ENCODE results near the gene DVL2.

Gene DVL2

DNA sequence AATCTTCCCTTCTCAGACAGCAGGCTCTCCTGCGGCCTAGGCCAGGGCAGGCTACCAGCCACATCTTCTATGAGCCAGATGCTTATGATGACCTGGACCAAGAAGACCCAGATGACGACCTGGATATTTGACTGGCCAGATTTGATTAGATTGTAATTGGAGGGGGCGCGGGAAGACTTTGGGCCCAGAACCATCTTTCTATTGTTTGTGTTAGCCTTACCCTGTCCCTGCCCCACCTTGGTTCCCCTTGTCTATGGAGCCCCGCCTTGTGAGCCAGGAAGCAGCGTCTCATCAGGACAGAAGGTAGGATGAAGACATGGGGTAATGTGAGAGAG is 25.2 kb upstream of the DVL2 start:
- H3K4me3 ChIP-seq = no peak overlapping the region
- H3K9me3 ChIP-seq (ENCODE audit: low read depth, low read length) = no peaks in the 10 kb centered on the region
- DNase-seq (ENCODE audit: low read depth, low spot score) = no peak
- peak overlapping the region; percentile 84 for H3K27ac ChIP-seq
- TF ChIP-seq POLR2AphosphoS5 (IDR thresholded peaks at IDR 0.05; ENCODE audit: borderline replicate concordance, low read depth, low read length) (no peak), FOXP2 (optimal IDR thresholded peaks at IDR 0.05; ENCODE audit: control extremely low read depth, extremely low read length, insufficient read depth) (no peak), EZH2 (IDR thresholded peaks at IDR 0.05) (no peak)
- peak overlapping the region; percentile 57 for H3K9ac ChIP-seq (ENCODE audit: insufficient read length)
- peaks cover 25% of the 10 kb centered on the region for H3K36me3 ChIP-seq (ENCODE audit: insufficient read depth, low read length)

DNA sequence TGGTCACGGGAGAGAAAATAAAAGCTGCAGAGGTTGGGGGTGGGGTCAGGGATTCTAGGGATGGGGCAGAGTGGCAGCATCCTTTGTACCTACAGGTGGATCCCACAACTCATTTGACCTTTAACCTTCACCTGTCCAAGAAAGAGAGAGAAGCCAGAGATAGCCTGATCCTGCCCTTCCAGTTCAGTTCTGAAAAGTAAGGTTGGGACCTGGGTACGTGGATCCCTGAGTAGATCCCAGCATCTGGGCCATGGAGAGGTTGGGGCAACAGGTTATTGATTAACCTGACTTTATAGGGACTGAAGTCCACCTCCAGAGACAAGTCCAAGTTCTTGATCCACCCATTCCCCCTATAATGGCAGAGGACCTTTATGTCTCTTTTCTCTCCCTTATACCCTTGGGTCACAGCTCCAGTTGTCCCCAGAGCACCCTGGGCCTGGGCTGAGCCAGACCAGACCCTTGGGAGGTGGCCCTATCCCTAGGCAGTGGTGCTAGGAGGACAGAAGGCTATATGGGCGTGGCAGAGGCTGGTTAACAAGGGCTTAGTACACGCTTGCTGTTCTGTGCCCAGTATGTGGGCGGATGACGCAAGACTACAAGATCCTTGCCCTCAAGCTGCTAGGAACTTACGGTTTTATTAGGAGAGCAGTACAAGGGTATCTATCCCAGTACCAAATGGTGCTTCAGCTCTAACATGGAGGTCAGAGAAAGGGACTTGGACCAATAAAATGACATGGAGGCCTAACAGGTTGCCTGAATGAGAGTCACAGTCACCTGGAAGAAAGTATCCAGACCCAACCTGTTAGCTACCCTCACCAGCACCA is 24.6 kb upstream of the DVL2 start:
- Histone ChIP-seq H3K36me3 (ENCODE audit: insufficient read depth, low read length) (peaks cover 31% of the 10 kb centered on the region), H3K4me3 (no peak overlapping the region), H3K27ac (peak overlapping the region; percentile 84), H3K9ac (ENCODE audit: insufficient read length) (peak overlapping the region; percentile 57), H3K9me3 (ENCODE audit: low read depth, low read length) (no peaks in the 10 kb centered on the region)
- no peak for TF ChIP-seq POLR2AphosphoS5 (IDR thresholded peaks at IDR 0.05; ENCODE audit: borderline replicate concordance, low read depth, low read length)
- TF ChIP-seq EZH2 (IDR thresholded peaks at IDR 0.05) = no peak
- TF ChIP-seq FOXP2 (optimal IDR thresholded peaks at IDR 0.05; ENCODE audit: control extremely low read depth, extremely low read length, insufficient read depth) = no peak
- no peak for DNase-seq (ENCODE audit: low read depth, low spot score)

DNA sequence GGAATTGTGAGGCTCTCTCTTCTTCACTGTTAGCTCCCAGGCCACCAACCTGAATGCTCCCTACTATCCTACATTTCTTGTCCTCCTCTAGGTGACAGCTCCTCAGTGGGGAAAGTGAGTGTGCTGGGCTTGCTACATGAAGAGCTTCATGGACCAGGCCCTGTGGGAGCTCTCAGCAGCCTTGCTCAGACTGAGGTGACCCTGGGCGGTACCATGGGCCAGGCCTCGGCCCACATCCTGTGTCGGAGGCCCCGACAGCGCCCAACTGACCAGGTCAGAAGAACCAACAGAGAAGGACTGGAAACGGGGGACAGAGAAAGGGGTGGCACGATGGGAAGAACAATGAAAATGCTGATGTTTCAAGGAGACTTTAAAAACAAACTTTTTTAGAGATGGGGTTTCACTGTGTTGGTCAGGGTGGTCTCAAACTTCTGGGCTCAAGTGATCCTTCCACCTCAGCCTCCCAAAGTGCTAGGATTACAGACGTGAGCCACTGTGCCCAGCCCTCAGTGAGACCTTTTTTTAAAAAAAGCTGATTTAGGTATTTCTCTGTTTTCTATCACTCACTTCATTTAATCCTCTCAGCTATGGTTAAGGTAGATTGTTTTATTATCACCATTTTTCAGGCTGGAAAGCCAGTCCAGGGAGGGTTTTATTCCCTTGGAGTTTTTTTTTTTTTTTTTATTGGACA is 22.6 kb upstream of the DVL2 start:
- no peak for TF ChIP-seq POLR2AphosphoS5 (IDR thresholded peaks at IDR 0.05; ENCODE audit: borderline replicate concordance, low read depth, low read length)
- no peak for TF ChIP-seq EZH2 (IDR thresholded peaks at IDR 0.05)
- no peak for TF ChIP-seq FOXP2 (optimal IDR thresholded peaks at IDR 0.05; ENCODE audit: control extremely low read depth, extremely low read length, insufficient read depth)
- no peak for DNase-seq (ENCODE audit: low read depth, low spot score)
- H3K4me3 ChIP-seq = no peak overlapping the region
- no peak overlapping the region for H3K9ac ChIP-seq (ENCODE audit: insufficient read length)
- peaks cover 32% of the 10 kb centered on the region for H3K36me3 ChIP-seq (ENCODE audit: insufficient read depth, low read length)
- no peak overlapping the region for H3K27ac ChIP-seq
- no peaks in the 10 kb centered on the region for H3K9me3 ChIP-seq (ENCODE audit: low read depth, low read length)

DNA sequence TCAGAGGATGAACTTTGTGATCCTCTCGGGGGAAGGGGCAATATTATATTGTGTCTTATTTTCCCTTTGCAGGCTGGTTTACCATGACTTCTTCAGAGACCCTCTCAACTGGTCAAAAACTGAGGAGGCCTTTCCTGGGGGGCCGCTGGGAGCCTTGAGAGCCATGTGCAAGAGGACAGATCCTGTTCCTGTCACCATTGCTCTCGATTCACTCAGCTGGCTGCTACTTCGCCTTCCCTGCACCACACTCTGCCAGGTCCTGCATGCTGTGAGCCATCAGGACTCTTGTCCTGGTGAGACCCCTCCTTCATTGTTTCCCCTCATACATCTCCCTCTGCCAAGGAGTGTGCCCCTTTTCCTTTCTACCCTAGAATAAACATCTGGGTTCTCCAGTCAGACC is 20.2 kb upstream of the DVL2 start:
- Histone ChIP-seq H3K4me3 (no peak overlapping the region), H3K9ac (ENCODE audit: insufficient read length) (no peak overlapping the region), H3K27ac (no peak overlapping the region), H3K36me3 (ENCODE audit: insufficient read depth, low read length) (peaks cover 27% of the 10 kb centered on the region), H3K9me3 (ENCODE audit: low read depth, low read length) (no peaks in the 10 kb centered on the region)
- DNase-seq (ENCODE audit: low read depth, low spot score) = no peak
- TF ChIP-seq FOXP2 (optimal IDR thresholded peaks at IDR 0.05; ENCODE audit: control extremely low read depth, extremely low read length, insufficient read depth) = no peak
- no peak for TF ChIP-seq EZH2 (IDR thresholded peaks at IDR 0.05)
- TF ChIP-seq POLR2AphosphoS5 (IDR thresholded peaks at IDR 0.05; ENCODE audit: borderline replicate concordance, low read depth, low read length) = no peak

DNA sequence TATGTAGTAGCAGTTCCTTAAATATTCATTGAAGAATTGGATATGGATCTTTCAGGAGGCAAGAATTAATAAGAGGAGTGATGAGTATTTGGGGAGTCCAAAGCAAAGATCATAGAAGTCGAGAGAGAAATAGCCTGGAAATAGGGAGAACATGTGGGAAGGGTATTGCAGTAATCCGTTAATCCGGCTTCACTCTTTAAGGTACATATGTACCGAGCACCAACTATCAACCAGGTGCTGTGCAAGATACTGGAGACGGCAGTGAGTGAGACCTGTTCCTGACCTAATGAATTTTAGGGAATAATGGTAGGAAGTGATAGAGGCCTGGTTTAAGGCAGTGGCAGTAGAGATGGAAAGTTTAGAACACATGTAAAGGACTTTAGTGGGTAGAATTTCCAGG is 18.8 kb upstream of the DVL2 start:
- peaks cover 15% of the 10 kb centered on the region for H3K36me3 ChIP-seq (ENCODE audit: insufficient read depth, low read length)
- H3K9me3 ChIP-seq (ENCODE audit: low read depth, low read length) = no peaks in the 10 kb centered on the region
- H3K4me3 ChIP-seq = peak overlapping the region; percentile 91
- H3K9ac ChIP-seq (ENCODE audit: insufficient read length) = peak overlapping the region; percentile 90
- H3K27ac ChIP-seq = peak overlapping the region; percentile 93; the same call in 1 of the 2 replicates
- no peak for DNase-seq (ENCODE audit: low read depth, low spot score)
- no peak for TF ChIP-seq EZH2 (IDR thresholded peaks at IDR 0.05)
- TF ChIP-seq POLR2AphosphoS5 (IDR thresholded peaks at IDR 0.05; ENCODE audit: borderline replicate concordance, low read depth, low read length) = no peak
- no peak for TF ChIP-seq FOXP2 (optimal IDR thresholded peaks at IDR 0.05; ENCODE audit: control extremely low read depth, extremely low read length, insufficient read depth)

DNA sequence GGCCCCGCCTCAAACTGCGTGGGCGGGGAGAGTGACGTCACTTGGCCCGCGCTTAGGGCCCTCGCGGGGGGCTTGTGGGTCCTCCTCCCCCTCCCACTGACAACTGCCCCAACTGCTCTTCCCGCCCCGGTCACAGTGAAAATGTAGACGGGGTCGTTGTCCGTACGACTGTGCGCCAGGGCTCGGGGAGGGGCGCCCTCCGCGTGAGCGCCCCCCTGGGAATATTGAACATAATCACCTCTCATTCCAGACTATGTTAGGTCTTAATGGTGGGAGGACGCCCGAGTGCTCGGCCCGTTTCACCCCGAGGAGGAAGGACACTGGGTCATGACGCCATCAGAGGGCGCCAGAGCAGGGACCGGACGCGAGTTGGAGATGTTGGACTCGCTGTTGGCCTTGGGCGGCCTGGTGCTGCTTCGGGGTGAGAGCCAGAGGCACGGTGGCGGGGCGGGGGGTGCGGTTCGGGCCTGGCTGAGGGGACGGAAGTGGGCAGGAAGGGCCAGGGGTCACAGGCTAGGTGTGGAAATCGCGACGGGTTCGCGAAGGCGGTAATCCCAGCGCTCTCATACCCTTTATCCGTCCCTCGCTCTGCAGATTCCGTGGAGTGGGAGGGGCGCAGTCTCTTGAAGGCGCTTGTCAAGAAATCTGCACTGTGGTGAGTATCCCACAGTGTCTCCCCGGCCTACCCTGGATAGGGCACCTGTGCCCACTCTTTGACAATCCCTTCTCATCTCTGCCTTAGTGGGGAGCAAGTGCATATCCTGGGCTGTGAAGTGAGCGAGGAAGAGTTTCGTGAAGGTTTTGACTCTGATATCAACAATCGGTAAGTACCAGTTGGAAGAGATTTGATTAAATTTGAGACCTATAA is 18.1 kb upstream of the DVL2 start, which contains the start of gene ELP5:
Gene ELP5 (plus strand): TSS at position 40 of the 868 bp plus-strand sequence. CDS start 336 bp downstream, at position 376.
- Histone ChIP-seq H3K27ac (peak within 1 kb of the TSS; percentile 93), H3K36me3 (ENCODE audit: insufficient read depth, low read length) (peaks cover 15% of the 10 kb centered on the region), H3K9ac (ENCODE audit: insufficient read length) (peak within 1 kb of the TSS; percentile 96), H3K9me3 (ENCODE audit: low read depth, low read length) (no peaks in the 10 kb centered on the region), H3K4me3 (peak within 1 kb of the TSS; percentile 91)
- no peak for TF ChIP-seq EZH2 (IDR thresholded peaks at IDR 0.05)
- peak; percentile 43; the same call in 1 of the 2 replicates for TF ChIP-seq POLR2AphosphoS5 (IDR thresholded peaks at IDR 0.05; ENCODE audit: borderline replicate concordance, low read depth, low read length)
- peak; percentile 17 for TF ChIP-seq FOXP2 (optimal IDR thresholded peaks at IDR 0.05; ENCODE audit: control extremely low read depth, extremely low read length, insufficient read depth)
- DNase-seq (ENCODE audit: low read depth, low spot score) = no peak

DNA sequence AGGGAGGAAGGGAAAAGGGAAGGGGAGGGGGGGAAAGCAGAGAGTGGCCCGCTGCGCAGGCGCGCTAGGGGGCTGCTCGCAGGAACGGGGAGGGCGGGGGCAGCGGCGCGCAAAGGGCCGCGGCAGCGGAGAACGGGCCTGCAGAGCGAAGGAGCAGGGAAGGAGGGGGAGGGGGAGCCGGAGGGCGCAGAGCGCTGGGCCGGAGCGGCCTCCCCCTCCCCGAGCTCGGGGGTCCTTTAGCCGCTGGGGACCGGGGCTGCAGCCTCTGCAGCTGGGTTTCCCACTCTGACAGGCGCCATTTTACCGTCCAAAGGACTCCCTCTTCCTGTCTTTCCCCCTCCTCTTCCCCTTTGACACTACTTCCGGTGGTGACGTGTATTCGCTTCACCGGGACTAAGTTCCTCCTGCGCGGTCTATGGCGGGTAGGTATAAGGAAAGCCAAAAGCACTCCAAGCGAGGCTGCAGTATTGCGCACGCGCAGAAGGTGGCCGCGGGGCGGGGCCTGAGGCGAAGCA is 17.4 kb upstream of the DVL2 start, which contains the start of gene CTDNEP1:
Gene CTDNEP1 (minus strand): TSS at position 74 of the 515 bp plus-strand sequence. CDS start 438 bp downstream, outside the sequence.
- peak; percentile 94 for DNase-seq (ENCODE audit: low read depth, low spot score)
- TF ChIP-seq FOXP2 (optimal IDR thresholded peaks at IDR 0.05; ENCODE audit: control extremely low read depth, extremely low read length, insufficient read depth) (no peak), EZH2 (IDR thresholded peaks at IDR 0.05) (no peak), POLR2AphosphoS5 (IDR thresholded peaks at IDR 0.05; ENCODE audit: borderline replicate concordance, low read depth, low read length) (no peak)
- Histone ChIP-seq H3K9me3 (ENCODE audit: low read depth, low read length) (no peaks in the 10 kb centered on the region), H3K4me3 (peak within 1 kb of the TSS; percentile 91), H3K36me3 (ENCODE audit: insufficient read depth, low read length) (peaks cover 20% of the 10 kb centered on the region), H3K9ac (ENCODE audit: insufficient read length) (peak within 1 kb of the TSS; percentile 96), H3K27ac (peak within 1 kb of the TSS; percentile 93)

All from SK-N-MC (cell line).